ENCODE data around the gene MALRD1.

DNA sequence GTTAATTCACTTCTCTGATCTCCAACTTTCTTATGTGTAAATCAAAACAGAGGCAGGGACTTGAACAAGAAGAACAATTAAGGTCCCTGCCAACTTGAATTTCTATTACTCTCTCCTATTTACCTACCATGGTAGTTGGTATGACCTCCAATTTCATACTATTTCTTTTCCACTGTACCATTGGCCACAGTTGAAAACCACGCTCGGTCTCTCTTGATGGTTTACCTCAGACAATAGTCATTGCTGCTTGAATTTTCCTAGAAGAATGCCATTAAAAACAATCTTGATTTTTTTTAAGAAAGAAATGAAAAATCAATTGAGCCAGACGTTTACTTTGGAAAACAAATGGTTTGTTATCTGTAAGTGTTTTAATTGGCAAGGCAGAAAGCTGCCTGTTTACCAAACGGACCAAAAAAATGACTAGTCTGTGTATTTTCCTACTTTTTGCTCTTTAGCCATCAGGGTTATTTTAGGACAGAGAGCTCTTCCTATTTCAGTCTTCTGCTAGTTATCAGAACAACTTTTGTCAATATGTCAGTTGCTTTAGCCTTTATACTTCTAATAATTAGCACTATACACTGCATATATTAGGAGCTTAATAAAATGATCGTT, 610.1 kb downstream of the MALRD1 start:
- TF ChIP-seq CTCF (IDR thresholded peaks at IDR 0.05; ENCODE audit: low read depth, low read length) = no peak
- no peak for TF ChIP-seq EZH2phosphoT487 (IDR thresholded peaks at IDR 0.05; ENCODE audit: low read depth)

All from OCI-LY3 (cell line).